Ishikawa (cell line): ENCODE measurements around the gene CCHCR1.

ENCODE experiments used
- CEBPB ChIP-seq: IDR thresholded peaks from 2 replicates; pipeline ENCODE4 v1.6.1; 2012
- CREB1 ChIP-seq: IDR thresholded peaks from 2 replicates; pipeline ENCODE4 v1.6.1; 2012; ENCODE audit warnings: low read depth
- EGR1 ChIP-seq: IDR thresholded peaks from 2 replicates; pipeline ENCODE4 v1.6.1; 2012
- EP300 ChIP-seq: IDR thresholded peaks from 2 replicates; pipeline ENCODE4 v1.6.1; 2012; ENCODE audit warnings: borderline replicate concordance
- FOXM1 ChIP-seq: IDR thresholded peaks from 2 replicates; pipeline ENCODE4 v1.6.1; 2012; ENCODE audit warnings: low read depth, borderline replicate concordance
- NFIC ChIP-seq: IDR thresholded peaks from 2 replicates; pipeline ENCODE4 v1.6.1; 2012
- RAD21 ChIP-seq: IDR thresholded peaks from 2 replicates; pipeline ENCODE4 v1.6.1; 2012; ENCODE audit warnings: low read depth
- TAF1 ChIP-seq: IDR thresholded peaks from 2 replicates; pipeline ENCODE4 v1.6.1; 2012; ENCODE audit warnings: low read depth, mild to moderate bottlenecking
- TCF12 ChIP-seq: IDR thresholded peaks from 2 replicates; pipeline ENCODE4 v1.6.1; 2012; ENCODE audit warnings: low read depth
- TEAD4 ChIP-seq: IDR thresholded peaks from 2 replicates; pipeline ENCODE4 v1.6.1; 2012
- YY1 ChIP-seq: IDR thresholded peaks from 2 replicates; pipeline ENCODE4 v1.6.1; 2012; ENCODE audit warnings: low read depth
- ZBTB7A ChIP-seq: IDR thresholded peaks from 2 replicates; pipeline ENCODE4 v1.6.1; 2012; ENCODE audit warnings: low read depth
- TF ChIP-seq, protein P1 (sequence below): IDR thresholded peaks from 2 replicates; pipeline ENCODE4 v1.6.1; 2012; ENCODE audit warnings: low read depth, mild to moderate bottlenecking
- TF ChIP-seq, protein P2 (sequence below): IDR thresholded peaks from 2 replicates; pipeline ENCODE4 v1.6.1; 2012
- TF ChIP-seq, protein P3 (sequence below): IDR thresholded peaks from 2 replicates; pipeline ENCODE4 v1.6.1; 2012

CCHCR1 gene, protein sequence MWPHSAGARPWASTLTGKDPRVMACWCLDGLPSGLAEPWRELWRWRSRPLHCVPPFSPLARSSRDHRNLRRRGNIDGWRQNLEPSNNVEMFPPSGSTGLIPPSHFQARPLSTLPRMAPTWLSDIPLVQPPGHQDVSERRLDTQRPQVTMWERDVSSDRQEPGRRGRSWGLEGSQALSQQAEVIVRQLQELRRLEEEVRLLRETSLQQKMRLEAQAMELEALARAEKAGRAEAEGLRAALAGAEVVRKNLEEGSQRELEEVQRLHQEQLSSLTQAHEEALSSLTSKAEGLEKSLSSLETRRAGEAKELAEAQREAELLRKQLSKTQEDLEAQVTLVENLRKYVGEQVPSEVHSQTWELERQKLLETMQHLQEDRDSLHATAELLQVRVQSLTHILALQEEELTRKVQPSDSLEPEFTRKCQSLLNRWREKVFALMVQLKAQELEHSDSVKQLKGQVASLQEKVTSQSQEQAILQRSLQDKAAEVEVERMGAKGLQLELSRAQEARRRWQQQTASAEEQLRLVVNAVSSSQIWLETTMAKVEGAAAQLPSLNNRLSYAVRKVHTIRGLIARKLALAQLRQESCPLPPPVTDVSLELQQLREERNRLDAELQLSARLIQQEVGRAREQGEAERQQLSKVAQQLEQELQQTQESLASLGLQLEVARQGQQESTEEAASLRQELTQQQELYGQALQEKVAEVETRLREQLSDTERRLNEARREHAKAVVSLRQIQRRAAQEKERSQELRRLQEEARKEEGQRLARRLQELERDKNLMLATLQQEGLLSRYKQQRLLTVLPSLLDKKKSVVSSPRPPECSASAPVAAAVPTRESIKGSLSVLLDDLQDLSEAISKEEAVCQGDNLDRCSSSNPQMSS

DNA sequence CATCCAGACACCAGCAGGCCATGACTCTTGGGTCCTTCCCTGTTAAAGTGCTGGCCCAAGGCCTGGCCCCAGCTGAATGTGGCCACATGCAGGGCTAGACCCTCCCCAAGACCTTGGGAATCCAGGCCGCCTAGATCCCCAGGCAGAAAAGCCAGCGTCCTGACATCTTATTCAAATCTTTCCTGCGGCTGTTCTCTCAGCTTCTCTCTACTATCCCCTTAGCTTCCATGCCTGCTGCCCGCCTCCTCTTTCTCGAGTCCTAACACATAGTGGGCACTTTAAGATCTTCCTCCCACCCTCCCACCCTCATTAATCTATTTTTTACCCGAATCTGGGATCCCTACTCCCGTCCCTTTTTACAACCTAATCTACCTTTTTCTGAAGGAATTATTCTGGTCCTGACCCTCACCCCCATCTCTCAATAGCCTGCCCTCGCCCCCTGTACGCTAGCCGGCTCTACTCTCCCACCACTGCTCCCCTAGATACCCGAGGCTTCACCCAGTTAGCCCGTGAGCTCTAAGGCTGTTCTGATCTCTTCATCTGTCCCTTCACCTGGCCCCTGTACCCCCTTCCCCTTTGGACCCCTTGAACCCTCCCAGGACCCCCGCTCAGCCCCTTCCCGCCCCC lies at the start of gene CCHCR1:
CCHCR1 (minus strand) TSS at position 290 of the 627 bp plus-strand sequence; CDS start at position 88, 202 bp downstream.
- TF ChIP-seq YY1 = no peak
- TF ChIP-seq TCF12 = no peak
- no peak for TF ChIP-seq CEBPB
- TF ChIP-seq ZBTB7A = no peak
- no peak for TF ChIP-seq NFIC
- TF ChIP-seq TEAD4 = no peak
- no peak for TF ChIP-seq RAD21
- TF ChIP-seq EGR1 = no peak

DNA sequence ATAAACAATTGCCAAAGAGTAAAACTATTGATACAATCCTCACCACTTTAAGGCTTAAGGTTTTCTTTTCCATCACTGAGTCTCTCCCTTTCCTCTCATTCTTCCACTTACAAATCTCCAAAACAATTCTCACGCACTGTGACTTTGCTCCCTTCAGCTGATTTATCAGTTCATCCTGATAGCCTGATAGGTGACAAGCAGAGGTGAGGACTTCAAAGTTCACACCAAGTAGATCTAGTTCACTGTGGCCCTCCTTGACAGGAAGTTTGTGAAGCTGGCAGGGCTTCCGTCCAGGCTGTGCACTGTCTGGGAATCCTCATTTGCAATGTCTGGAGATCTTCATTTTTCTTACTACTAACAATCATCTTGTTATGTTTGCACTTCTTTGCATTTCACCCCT lies 48.0 kb upstream of the CCHCR1 start:
- TF ChIP-seq TEAD4 = no peak
- TF ChIP-seq TAF1 = no peak
- TF ChIP-seq, protein P1, sequence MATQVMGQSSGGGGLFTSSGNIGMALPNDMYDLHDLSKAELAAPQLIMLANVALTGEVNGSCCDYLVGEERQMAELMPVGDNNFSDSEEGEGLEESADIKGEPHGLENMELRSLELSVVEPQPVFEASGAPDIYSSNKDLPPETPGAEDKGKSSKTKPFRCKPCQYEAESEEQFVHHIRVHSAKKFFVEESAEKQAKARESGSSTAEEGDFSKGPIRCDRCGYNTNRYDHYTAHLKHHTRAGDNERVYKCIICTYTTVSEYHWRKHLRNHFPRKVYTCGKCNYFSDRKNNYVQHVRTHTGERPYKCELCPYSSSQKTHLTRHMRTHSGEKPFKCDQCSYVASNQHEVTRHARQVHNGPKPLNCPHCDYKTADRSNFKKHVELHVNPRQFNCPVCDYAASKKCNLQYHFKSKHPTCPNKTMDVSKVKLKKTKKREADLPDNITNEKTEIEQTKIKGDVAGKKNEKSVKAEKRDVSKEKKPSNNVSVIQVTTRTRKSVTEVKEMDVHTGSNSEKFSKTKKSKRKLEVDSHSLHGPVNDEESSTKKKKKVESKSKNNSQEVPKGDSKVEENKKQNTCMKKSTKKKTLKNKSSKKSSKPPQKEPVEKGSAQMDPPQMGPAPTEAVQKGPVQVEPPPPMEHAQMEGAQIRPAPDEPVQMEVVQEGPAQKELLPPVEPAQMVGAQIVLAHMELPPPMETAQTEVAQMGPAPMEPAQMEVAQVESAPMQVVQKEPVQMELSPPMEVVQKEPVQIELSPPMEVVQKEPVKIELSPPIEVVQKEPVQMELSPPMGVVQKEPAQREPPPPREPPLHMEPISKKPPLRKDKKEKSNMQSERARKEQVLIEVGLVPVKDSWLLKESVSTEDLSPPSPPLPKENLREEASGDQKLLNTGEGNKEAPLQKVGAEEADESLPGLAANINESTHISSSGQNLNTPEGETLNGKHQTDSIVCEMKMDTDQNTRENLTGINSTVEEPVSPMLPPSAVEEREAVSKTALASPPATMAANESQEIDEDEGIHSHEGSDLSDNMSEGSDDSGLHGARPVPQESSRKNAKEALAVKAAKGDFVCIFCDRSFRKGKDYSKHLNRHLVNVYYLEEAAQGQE = no peak
- TF ChIP-seq, protein P2, sequence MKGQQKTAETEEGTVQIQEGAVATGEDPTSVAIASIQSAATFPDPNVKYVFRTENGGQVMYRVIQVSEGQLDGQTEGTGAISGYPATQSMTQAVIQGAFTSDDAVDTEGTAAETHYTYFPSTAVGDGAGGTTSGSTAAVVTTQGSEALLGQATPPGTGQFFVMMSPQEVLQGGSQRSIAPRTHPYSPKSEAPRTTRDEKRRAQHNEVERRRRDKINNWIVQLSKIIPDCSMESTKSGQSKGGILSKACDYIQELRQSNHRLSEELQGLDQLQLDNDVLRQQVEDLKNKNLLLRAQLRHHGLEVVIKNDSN = no peak
- TF ChIP-seq ZBTB7A = no peak
- TF ChIP-seq EGR1 = no peak
- no peak for TF ChIP-seq CEBPB
- no peak for TF ChIP-seq NFIC
- TF ChIP-seq YY1 = no peak
- TF ChIP-seq FOXM1 = no peak
- TF ChIP-seq CREB1 = no peak
- no peak for TF ChIP-seq EP300
- TF ChIP-seq TCF12 = no peak
- no peak for TF ChIP-seq RAD21
- TF ChIP-seq, protein P3, sequence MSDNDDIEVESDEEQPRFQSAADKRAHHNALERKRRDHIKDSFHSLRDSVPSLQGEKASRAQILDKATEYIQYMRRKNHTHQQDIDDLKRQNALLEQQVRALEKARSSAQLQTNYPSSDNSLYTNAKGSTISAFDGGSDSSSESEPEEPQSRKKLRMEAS = no peak

DNA sequence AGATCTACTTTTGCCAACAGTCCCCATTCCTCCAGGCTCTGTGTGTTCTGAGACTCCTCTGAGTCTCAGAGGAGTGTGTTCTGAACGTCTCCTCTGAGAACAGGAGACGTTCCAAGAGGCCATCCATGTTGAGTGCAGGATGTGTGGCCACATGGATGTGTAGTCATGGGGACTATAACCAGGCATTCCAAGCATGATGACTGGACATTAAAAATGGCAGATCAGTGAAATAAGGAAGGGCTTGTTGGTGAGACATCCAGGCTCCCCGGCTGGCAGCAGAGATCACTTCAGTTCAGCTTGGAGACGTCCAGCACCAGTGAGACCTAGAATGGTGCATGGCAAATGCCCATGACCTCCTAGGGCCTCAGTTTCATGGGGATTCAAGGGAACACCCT lies 47.1 kb upstream of the CCHCR1 start:
- TF ChIP-seq TEAD4 = no peak
- TF ChIP-seq TCF12 = no peak
- TF ChIP-seq CREB1 = no peak

DNA sequence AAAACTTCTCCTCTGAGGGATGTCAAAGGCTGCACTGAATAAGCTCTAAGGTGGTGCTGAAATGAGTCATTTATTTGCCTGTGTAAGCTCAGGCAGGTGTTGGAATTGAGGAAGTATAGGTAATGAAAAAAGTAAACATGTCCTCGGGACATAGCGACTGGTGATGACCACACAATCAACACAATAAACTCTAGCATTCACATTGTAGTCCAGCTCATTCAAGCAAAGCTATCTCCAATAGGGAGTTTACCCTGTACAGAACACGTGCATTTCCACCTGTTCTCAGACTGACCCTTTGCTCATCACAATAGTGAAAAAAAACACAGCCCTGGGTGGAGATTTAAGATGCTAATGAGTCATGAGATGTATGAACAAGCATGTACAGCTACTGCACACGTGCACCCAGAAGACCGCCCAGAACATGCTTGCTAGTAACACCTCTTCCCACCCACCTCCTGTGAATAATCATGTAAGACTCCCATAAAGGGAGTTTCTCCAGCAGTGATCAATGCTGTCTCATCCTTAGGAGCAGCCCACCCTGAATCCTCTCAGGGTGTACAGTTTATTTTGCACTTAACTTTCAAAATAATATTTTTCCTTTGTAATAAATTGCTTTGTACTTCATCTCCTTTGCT lies 45.9 kb upstream of the CCHCR1 start:
- no peak for TF ChIP-seq YY1
- no peak for TF ChIP-seq TCF12
- TF ChIP-seq TAF1 = no peak
- TF ChIP-seq CEBPB = no peak
- TF ChIP-seq, protein P3 = peak; percentile 43; the same call in 1 of the 2 replicates
- TF ChIP-seq EGR1 = no peak
- TF ChIP-seq FOXM1 = no peak
- no peak for TF ChIP-seq ZBTB7A
- TF ChIP-seq CREB1 = no peak
- TF ChIP-seq EP300 = no peak
- TF ChIP-seq, protein P1 = peak; percentile 19; the same call in 1 of the 2 replicates
